ENCODE data around the gene SOBP.

SOBP gene

GRCh38 chr6:107592806-107593205, 102.9 kb downstream of the SOBP start:
- Histone ChIP-seq H3K4me2 (ENCODE audit: low read length) (no peak overlapping the region), H3K36me3 (replicated peaks; ENCODE audit: low read depth, low read length) (no peaks in the 10 kb centered on the region), H3K9ac (ENCODE audit: low read length) (no peak overlapping the region)

DNA sequence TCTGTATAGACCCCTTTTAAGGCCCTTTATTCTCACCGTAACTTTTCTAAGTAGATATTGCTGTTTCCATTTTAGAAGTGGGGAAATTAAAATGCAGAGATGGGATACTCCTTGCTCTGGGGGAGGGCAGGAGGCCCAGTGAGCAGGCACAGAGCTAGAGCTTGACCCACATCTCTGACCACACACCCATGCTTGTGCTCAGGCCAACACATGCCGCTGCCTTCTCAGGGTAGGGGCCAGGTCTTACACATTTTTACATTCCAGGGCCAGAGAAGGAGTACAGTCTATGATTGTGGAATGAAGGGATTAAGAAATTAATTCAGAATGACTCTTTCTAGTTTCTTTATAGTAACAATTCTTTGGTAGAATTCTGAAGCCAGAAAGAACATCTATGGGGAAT, 104.8 kb downstream of the SOBP start:
- H3K27ac ChIP-seq (ENCODE audit: low read length): no peak overlapping the region
- no peak for TF ChIP-seq CTCF (IDR thresholded peaks at IDR 0.05; ENCODE audit: low read depth, low read length)
- TF ChIP-seq EZH2phosphoT487 (IDR thresholded peaks at IDR 0.05; ENCODE audit: low read depth): no peak

More at GRCh38 chr6:107592806-107593205, 102.9 kb downstream of the SOBP start:
- no peaks in the 10 kb centered on the region for H3K79me2 ChIP-seq (ENCODE audit: low read length)
- no peaks in the 10 kb centered on the region for H3K9me3 ChIP-seq (ENCODE audit: insufficient read depth, low read length)
- H3K4me1 ChIP-seq (ENCODE audit: low read length): peaks cover 4% of the 10 kb centered on the region
- no peaks in the 10 kb centered on the region for H4K20me1 ChIP-seq (ENCODE audit: insufficient read depth, low read length)
- TF ChIP-seq CTCF (IDR thresholded peaks at IDR 0.05; ENCODE audit: low read depth, low read length) (no peak), EZH2phosphoT487 (IDR thresholded peaks at IDR 0.05; ENCODE audit: low read depth) (no peak)
- H3K4me3 ChIP-seq (ENCODE audit: low read length): no peak overlapping the region
- H3K27me3 ChIP-seq (ENCODE audit: low read depth, low read length): no peaks in the 10 kb centered on the region
- no peak overlapping the region for H3K27ac ChIP-seq (ENCODE audit: low read length)
- H2AFZ ChIP-seq (ENCODE audit: low read depth, low read length): no peak overlapping the region

GRCh38 chr6:107598091-107598490, 108.2 kb downstream of the SOBP start:
- no peak overlapping the region for H3K4me2 ChIP-seq (ENCODE audit: low read length)
- TF ChIP-seq CTCF (IDR thresholded peaks at IDR 0.05; ENCODE audit: low read depth, low read length): no peak
- TF ChIP-seq EZH2phosphoT487 (IDR thresholded peaks at IDR 0.05; ENCODE audit: low read depth): no peak
- H2AFZ ChIP-seq (ENCODE audit: low read depth, low read length): no peak overlapping the region
- no peak overlapping the region for H3K4me3 ChIP-seq (ENCODE audit: low read length)
- H3K27ac ChIP-seq (ENCODE audit: low read length): no peak overlapping the region
- no peaks in the 10 kb centered on the region for H3K9me3 ChIP-seq (ENCODE audit: insufficient read depth, low read length)
- H3K9ac ChIP-seq (ENCODE audit: low read length): no peak overlapping the region
- no peaks in the 10 kb centered on the region for H3K27me3 ChIP-seq (ENCODE audit: low read depth, low read length)
- no peaks in the 10 kb centered on the region for H4K20me1 ChIP-seq (ENCODE audit: insufficient read depth, low read length)
- H3K4me1 ChIP-seq (ENCODE audit: low read length): no peaks in the 10 kb centered on the region
- no peaks in the 10 kb centered on the region for H3K79me2 ChIP-seq (ENCODE audit: low read length)
- H3K36me3 ChIP-seq (replicated peaks; ENCODE audit: low read depth, low read length): no peaks in the 10 kb centered on the region

More for the DNA sequence above, 104.8 kb downstream of the SOBP start:
- no peaks in the 10 kb centered on the region for H3K9me3 ChIP-seq (ENCODE audit: insufficient read depth, low read length)
- no peak overlapping the region for H3K9ac ChIP-seq (ENCODE audit: low read length)
- no peak overlapping the region for H3K4me2 ChIP-seq (ENCODE audit: low read length)
- no peaks in the 10 kb centered on the region for H3K27me3 ChIP-seq (ENCODE audit: low read depth, low read length)
- H4K20me1 ChIP-seq (ENCODE audit: insufficient read depth, low read length): no peaks in the 10 kb centered on the region
- H3K79me2 ChIP-seq (ENCODE audit: low read length): no peaks in the 10 kb centered on the region
- no peak overlapping the region for H3K4me3 ChIP-seq (ENCODE audit: low read length)
- no peaks in the 10 kb centered on the region for H3K36me3 ChIP-seq (replicated peaks; ENCODE audit: low read depth, low read length)
- H3K4me1 ChIP-seq (ENCODE audit: low read length): peaks cover 4% of the 10 kb centered on the region
- H2AFZ ChIP-seq (ENCODE audit: low read depth, low read length): no peak overlapping the region

DNA sequence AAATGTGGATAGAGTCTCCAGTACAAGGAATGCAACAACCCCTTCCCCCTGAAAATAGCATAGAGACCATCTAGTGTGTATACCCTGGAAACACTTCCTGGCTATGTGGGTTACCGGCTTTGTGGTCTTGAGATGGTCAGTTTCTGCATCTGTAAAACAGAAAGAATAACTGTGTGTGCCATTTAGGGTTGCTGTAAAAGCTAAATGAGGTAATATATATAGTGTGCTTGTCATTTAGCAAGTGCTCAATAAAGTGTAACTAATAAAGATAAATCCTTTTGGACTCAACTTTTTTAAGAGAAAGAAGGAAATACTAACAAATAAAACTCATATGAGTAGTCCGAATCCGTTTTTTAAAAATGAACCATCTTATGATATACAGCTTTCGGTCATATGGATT, 109.1 kb downstream of the SOBP start:
- H3K27me3 ChIP-seq (ENCODE audit: low read depth, low read length): no peaks in the 10 kb centered on the region
- H3K4me1 ChIP-seq (ENCODE audit: low read length): no peaks in the 10 kb centered on the region
- TF ChIP-seq CTCF (IDR thresholded peaks at IDR 0.05; ENCODE audit: low read depth, low read length): no peak
- no peak for TF ChIP-seq EZH2phosphoT487 (IDR thresholded peaks at IDR 0.05; ENCODE audit: low read depth)
- no peaks in the 10 kb centered on the region for H3K79me2 ChIP-seq (ENCODE audit: low read length)
- H3K36me3 ChIP-seq (replicated peaks; ENCODE audit: low read depth, low read length): no peaks in the 10 kb centered on the region
- no peaks in the 10 kb centered on the region for H3K9me3 ChIP-seq (ENCODE audit: insufficient read depth, low read length)
- no peak overlapping the region for H2AFZ ChIP-seq (ENCODE audit: low read depth, low read length)
- H3K9ac ChIP-seq (ENCODE audit: low read length): no peak overlapping the region
- no peaks in the 10 kb centered on the region for H4K20me1 ChIP-seq (ENCODE audit: insufficient read depth, low read length)
- H3K4me3 ChIP-seq (ENCODE audit: low read length): no peak overlapping the region
- no peak overlapping the region for H3K4me2 ChIP-seq (ENCODE audit: low read length)
- H3K27ac ChIP-seq (ENCODE audit: low read length): no peak overlapping the region
